Heart right ventricle (tissue), 16 donors: ENCODE results near the gene NR3C1. TPM values are rescaled to one million over a fixed set of nuclear protein-coding genes. Genes with fewer than 3 reads are reported as not detected.

Source experiments
- ATAC-seq, 8 donors: fragments of 200-7000 bp; cut with Tn5 transposase; one replicate each; pipeline ENCODE4 v1.9.1; 2020; ENCODE audit warnings: mild to moderate bottlenecking in 8 of 8, moderate library complexity in 8 of 8, moderate number of reproducible peaks in 1 of 8
- DNase-seq, 2 donors: peaks; one replicate each; pipeline ENCODE4 v3.0.0-alpha.2; 2020
- H3K27ac ChIP-seq, 10 donors: fragments of 200-600 bp; sonication (generic) in 2 of 10; one replicate each; pipeline versions ENCODE4 v1.5.0 to v1.8.0; 2020 to 2022; ENCODE audit warnings: mild to moderate bottlenecking in 3 of 10
- H3K27me3 ChIP-seq, 7 donors: fragments of 200-600 bp; one replicate each; pipeline ENCODE4 v1.8.0; 2021 to 2022; ENCODE audit warnings: mild to moderate bottlenecking in 2 of 7
- H3K36me3 ChIP-seq, 9 donors: fragments of 200-600 bp; sonication (generic) in 1 of 9; one replicate each; pipeline versions ENCODE4 v1.5.0 to v1.8.0; 2020 to 2022; ENCODE audit warnings: mild to moderate bottlenecking in 2 of 9
- H3K4me1 ChIP-seq, 9 donors: fragments of 200-600 bp; sonication (generic) in 1 of 9; one replicate each; pipeline versions ENCODE4 v1.5.0 to v1.8.0; 2020 to 2022; ENCODE audit warnings: mild to moderate bottlenecking in 4 of 9
- H3K4me3 ChIP-seq, 10 donors: fragments of 200-600 bp; sonication (generic) in 2 of 10; one replicate each; pipeline versions ENCODE4 v1.5.0 to v1.8.0; 2020 to 2022; ENCODE audit warnings: mild to moderate bottlenecking in 7 of 10, moderate library complexity in 2 of 10
- H3K9me3 ChIP-seq, 11 donors: fragments of 200-600 bp in 10 of 11; sonication (generic) in 2 of 11; one replicate each; pipeline versions ENCODE4 v1.5.0 to v1.8.0; 2013 to 2022; ENCODE audit warnings: mild to moderate bottlenecking in 2 of 11, control low read depth in 1 of 11, moderate library complexity in 1 of 11
- WGBS, 2 donors: extraction: QIAGEN DNeasy Blood & Tissue Kit; methylation state at CpG; one replicate each; pipeline ENCODE4 v1.1.7; 2013; ENCODE audit warnings: inconsistent platforms in 1 of 2; 5-methylcytosine and 5-hydroxymethylcytosine counted together
- intact Hi-C, 10 donors: fragments of 100-400 bp; cut with DNase I; formaldehyde crosslinking; loops; one replicate each; pipeline versions ENCODE4 v1.11.1 to v1.14.2; 2022
- polyA plus RNA-seq, 2 donors: library from polyadenylated mRNA; stranded (reverse); fragments of 200-250 nt; gene quantifications; one replicate each; pipeline ENCODE4 v1.2.3, GENCODE V29; 2013
- total RNA-seq, 10 donors: library from RNA; stranded (reverse); fragmentation: NEBNext Ultra II Directional in 3 of 10; extraction: Animal tissue kit (Norgen Biotek cat#: 25700) in 3 of 10; gene quantifications; one replicate each; pipeline versions ENCODE4 v1.2.1 to v1.2.4, GENCODE V29; 2021 to 2023
- TF ChIP-seq, protein P1 (sequence below), 9 donors: fragments of 200-600 bp; sonication (generic) in 2 of 9; IDR thresholded peaks; one replicate each; pipeline versions ENCODE4 v1.5.0 to v1.8.0; 2021 to 2022; ENCODE audit warnings: antibody characterized with exemption in 9 of 9, mild to moderate bottlenecking in 5 of 9, moderate library complexity in 1 of 9
- donor health status: Arrhythmogenic right ventricular cardiomyopathy.
- donor health status: ischemic (EF 13 %, LVEDD 7.1; RV severe dilation, severe dysfunction).
- donor health status: healthy with polysubstance abuse.
- donor health status: DM: no; HTN: yes; CAD: no.
- donor health status: DM: no; HTN: no; CAD: no.
- donor health status: ischemic (EF 25% LVEDD 6.9; RV normal size, moderate dysfunction).
- donor health status: ischemic (EF 25% LVEDD 5.7; RV mildly dilated, moderate dysfunction).
- donor health status: healthy.
- donor health status: DM: yes; HTN: yes; CAD: no.
- donor health status: Ischemic cardiomyopathy.
- donor health status: ischemic (EF 35%, LVEDD 5.7; RV mildly dilated, moderate dysfunction).
- donor health status: nonischemic (EF 11% LVEDD 7.7; RV severe dilation, severe dysfunction).
- donor health status: DM: yes; HTN: yes; CAD: no.
- donor health status: PGD.
- donor health status: ischemic (EF 29% LVEDD 5.4; RV normal size, mild dysfunction).
- donor health status: nonischemic (EF 23%, LVEDD 6.1; RV moderate dilation, normal function).

NR3C1 gene
- total and polyA plus RNA-seq, 12 donors, result 11.0 to 62.3 (median 44.6) TPM

DNA sequence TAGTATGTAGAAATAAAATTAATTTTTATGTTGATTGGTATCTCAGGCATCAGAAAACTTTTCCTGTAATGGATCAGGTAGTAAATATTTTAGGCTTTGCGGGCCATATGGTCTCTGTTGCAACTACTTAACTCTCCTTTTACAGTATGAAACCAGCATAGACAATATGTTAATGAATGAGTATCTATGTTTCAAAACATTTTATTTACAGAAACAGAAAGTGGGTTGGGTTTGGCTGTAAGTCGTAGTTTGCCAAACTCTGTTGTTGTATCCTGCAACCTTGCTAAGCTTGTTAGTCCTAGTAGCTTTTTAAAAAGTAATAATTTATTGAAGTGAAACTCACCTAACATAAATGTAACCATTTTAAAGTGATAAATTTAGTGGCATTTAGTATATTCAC lies 132.1 kb downstream of the NR3C1 start:
- no peak for ATAC-seq
- Histone ChIP-seq H3K4me1 (peaks cover 0 to 5% (median 0%) of the 10 kb centered on the region in 9 donors), H3K27ac (no peak overlapping the region), H3K27me3 (no peaks in the 10 kb centered on the region), H3K36me3 (no peaks in the 10 kb centered on the region), H3K9me3 (peaks cover 0 to 41% (median 15%) of the 10 kb centered on the region in 11 donors), H3K4me3 (no peak overlapping the region)
- DNase-seq, result no peak
- 97% methylated on average over 2 of the region's 2 CpGs for WGBS, 2 donors
- TF ChIP-seq, protein P1, sequence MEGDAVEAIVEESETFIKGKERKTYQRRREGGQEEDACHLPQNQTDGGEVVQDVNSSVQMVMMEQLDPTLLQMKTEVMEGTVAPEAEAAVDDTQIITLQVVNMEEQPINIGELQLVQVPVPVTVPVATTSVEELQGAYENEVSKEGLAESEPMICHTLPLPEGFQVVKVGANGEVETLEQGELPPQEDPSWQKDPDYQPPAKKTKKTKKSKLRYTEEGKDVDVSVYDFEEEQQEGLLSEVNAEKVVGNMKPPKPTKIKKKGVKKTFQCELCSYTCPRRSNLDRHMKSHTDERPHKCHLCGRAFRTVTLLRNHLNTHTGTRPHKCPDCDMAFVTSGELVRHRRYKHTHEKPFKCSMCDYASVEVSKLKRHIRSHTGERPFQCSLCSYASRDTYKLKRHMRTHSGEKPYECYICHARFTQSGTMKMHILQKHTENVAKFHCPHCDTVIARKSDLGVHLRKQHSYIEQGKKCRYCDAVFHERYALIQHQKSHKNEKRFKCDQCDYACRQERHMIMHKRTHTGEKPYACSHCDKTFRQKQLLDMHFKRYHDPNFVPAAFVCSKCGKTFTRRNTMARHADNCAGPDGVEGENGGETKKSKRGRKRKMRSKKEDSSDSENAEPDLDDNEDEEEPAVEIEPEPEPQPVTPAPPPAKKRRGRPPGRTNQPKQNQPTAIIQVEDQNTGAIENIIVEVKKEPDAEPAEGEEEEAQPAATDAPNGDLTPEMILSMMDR (IDR thresholded peaks at IDR 0.05), result no peak
- intact Hi-C loops, result no loop called here

DNA sequence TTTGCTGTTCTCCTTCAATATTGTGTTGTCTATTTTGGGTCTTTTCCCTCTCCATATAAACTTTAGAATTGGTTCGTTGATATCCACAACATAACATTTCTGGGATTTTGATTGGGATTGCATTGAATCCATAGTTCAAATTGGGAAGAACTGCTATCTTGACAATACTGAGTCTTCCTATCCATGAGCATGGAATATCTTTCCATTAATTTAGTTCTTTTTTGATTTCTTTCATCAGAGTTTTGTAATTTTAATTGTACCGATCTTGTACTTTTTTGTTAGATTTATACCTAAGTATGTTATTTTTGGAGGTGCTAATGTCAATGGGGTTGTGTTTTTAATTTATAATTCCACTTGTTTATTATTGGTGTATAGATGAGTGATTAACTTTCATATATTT lies 135.1 kb downstream of the NR3C1 start:
- intact Hi-C loops, result no loop called here
- no peaks in the 10 kb centered on the region for H3K36me3 ChIP-seq
- DNase-seq (no peak), ATAC-seq (no peak)
- TF ChIP-seq, protein P1 (IDR thresholded peaks at IDR 0.05), result no peak
- H3K4me3 ChIP-seq, result no peak overlapping the region
- H3K4me1 ChIP-seq, result no peaks in the 10 kb centered on the region
- peaks cover 0 to 48% (median 15%) of the 10 kb centered on the region in 11 donors for H3K9me3 ChIP-seq
- no peak overlapping the region for H3K27ac ChIP-seq
- H3K27me3 ChIP-seq, result no peaks in the 10 kb centered on the region
- 97 to 98% methylated on average over 2 of the region's 2 CpGs for WGBS, 2 donors

DNA sequence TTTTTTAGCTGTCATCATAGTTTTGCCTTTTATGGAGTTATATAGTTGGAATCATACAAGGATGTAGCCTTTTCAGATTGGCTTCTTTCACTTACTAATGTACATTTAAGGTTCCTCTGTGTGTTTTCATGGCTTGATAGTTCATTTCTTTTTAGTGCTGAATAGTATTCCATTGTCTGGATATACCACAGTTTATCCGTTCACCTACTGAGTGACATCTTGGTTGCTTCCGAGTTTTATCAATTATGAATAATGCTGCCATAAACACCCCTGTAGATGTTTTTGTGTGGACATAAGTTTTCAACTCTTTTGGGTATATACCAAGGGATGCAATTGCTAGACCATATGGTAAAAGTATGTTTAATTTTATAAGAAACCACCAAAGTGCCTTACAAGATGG lies 136.3 kb downstream of the NR3C1 start:
- Histone ChIP-seq H3K9me3 (peaks cover 0 to 48% (median 15%) of the 10 kb centered on the region in 11 donors), H3K27me3 (no peaks in the 10 kb centered on the region), H3K36me3 (no peaks in the 10 kb centered on the region), H3K27ac (no peak overlapping the region), H3K4me1 (peaks cover 0 to 7% (median 0%) of the 10 kb centered on the region in 9 donors), H3K4me3 (no peak overlapping the region)
- intact Hi-C loops, result no loop called here
- TF ChIP-seq, protein P1 (IDR thresholded peaks at IDR 0.05), result no peak
- ATAC-seq (no peak), DNase-seq (no peak)
- 98 to 99% methylated on average over 2 of the region's 2 CpGs for WGBS, 2 donors

DNA sequence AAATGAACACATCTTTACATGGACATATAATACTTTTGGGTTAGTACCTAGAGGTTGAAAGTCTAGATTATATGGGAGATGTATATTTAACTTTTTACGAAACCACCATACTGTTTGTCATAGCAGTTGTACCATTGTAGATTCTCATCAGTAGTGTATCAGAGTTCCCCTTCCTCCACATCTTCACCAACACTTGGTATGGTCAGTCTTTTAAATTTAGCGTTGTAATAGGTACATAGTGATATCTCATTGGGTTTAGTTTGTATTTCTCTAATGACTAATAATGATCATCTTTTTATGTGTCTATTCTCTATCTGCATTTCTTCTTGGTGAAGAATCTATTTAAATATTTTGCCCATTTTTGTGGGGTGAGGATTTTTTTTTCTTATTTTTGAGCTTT lies 137.5 kb downstream of the NR3C1 start:
- 98% methylated on average over 2 of the region's 2 CpGs for WGBS, 2 donors
- DNase-seq, result no peak
- H3K27ac ChIP-seq, result no peak overlapping the region
- H3K36me3 ChIP-seq, result no peaks in the 10 kb centered on the region
- intact Hi-C loops, result no loop called here
- no peaks in the 10 kb centered on the region for H3K27me3 ChIP-seq
- no peak overlapping the region for H3K4me3 ChIP-seq
- H3K9me3 ChIP-seq, result peaks cover 0 to 48% (median 15%) of the 10 kb centered on the region in 11 donors
- H3K4me1 ChIP-seq, result peaks cover 0 to 9% (median 0%) of the 10 kb centered on the region in 9 donors
- no peak for ATAC-seq
- TF ChIP-seq, protein P1 (IDR thresholded peaks at IDR 0.05), result no peak
